HEK293T (cell line): ENCODE measurements around the gene KLHDC8A.

Experiments
- CTCF ChIA-PET: fragments of 350-600 bp; formaldehyde crosslinking; extraction: SDS; loops from one replicate; lab custom pipeline; 2021; ENCODE audit warnings: antibody characterized with exemption, inconsistent platforms; lab: Yijun Ruan, JAX
- POLR2A ChIA-PET: fragments of 350-600 bp; formaldehyde crosslinking; extraction: SDS; loops from one replicate; lab custom pipeline; 2020; ENCODE audit warnings: antibody characterized with exemption, inconsistent platforms; lab: Yijun Ruan, JAX
- DNase-seq: peaks from one replicate; pipeline ENCODE4 v3.0.0; 2012; ENCODE audit warnings: mixed read lengths; ENCODE audit errors: extremely low spot score
- ARNT ChIP-seq: fragments of 450-650 bp; IDR thresholded peaks from 2 replicates; pipeline ENCODE4 v1.6.1; 2017; ENCODE audit warnings: mild to moderate bottlenecking
- BHLHE40 ChIP-seq: fragments of 450-650 bp; IDR thresholded peaks from 2 replicates; pipeline ENCODE4 v1.6.1; 2016; ENCODE audit warnings: mild to moderate bottlenecking, moderate library complexity, borderline replicate concordance
- CTBP1 ChIP-seq: fragments of 450-650 bp; IDR thresholded peaks from 2 replicates; pipeline ENCODE4 v1.6.1; 2016; ENCODE audit warnings: borderline replicate concordance
- ELF4 ChIP-seq: fragments of 450-650 bp; IDR thresholded peaks from 2 replicates; pipeline ENCODE4 v1.6.1; 2017; ENCODE audit warnings: antibody characterized with exemption
- FOXA1 ChIP-seq: fragments of 450-650 bp; IDR thresholded peaks from 2 replicates; pipeline ENCODE4 v1.6.1; 2016; ENCODE audit warnings: mild to moderate bottlenecking
- FOXK2 ChIP-seq: fragments of 450-650 bp; IDR thresholded peaks from 2 replicates; pipeline ENCODE4 v1.6.1; 2016; ENCODE audit warnings: mild to moderate bottlenecking
- FOXM1 ChIP-seq: fragments of 450-650 bp; IDR thresholded peaks from 2 replicates; pipeline ENCODE4 v1.6.1; 2017; ENCODE audit warnings: mild to moderate bottlenecking, borderline replicate concordance
- HDGF ChIP-seq: fragments of 450-650 bp; IDR thresholded peaks from 2 replicates; pipeline ENCODE4 v1.6.1; 2017; ENCODE audit warnings: antibody characterized with exemption, borderline replicate concordance
- L3MBTL2 ChIP-seq: fragments of 450-650 bp; conservative IDR thresholded peaks from 2 replicates; pipeline ENCODE4 v1.6.1; 2016; ENCODE audit warnings: mild to moderate bottlenecking
- LEF1 ChIP-seq: fragments of 450-650 bp; IDR thresholded peaks from 2 replicates; pipeline ENCODE4 v1.6.1; 2017; ENCODE audit warnings: mild to moderate bottlenecking, borderline replicate concordance
- NFRKB ChIP-seq: fragments of 450-650 bp; IDR thresholded peaks from 2 replicates; pipeline ENCODE4 v1.6.1; 2016; ENCODE audit warnings: mild to moderate bottlenecking, moderate library complexity
- PKNOX1 ChIP-seq: fragments of 450-650 bp; IDR thresholded peaks from 2 replicates; pipeline ENCODE4 v1.6.1; 2016
- SP1 ChIP-seq: fragments of 450-650 bp; IDR thresholded peaks from 2 replicates; pipeline ENCODE4 v1.6.1; 2017
- SUZ12 ChIP-seq: fragments of 450-650 bp; IDR thresholded peaks from 2 replicates; pipeline ENCODE4 v1.6.1; 2016; ENCODE audit warnings: mild to moderate bottlenecking
- TARDBP ChIP-seq: fragments of 450-650 bp; IDR thresholded peaks from 2 replicates; pipeline ENCODE4 v1.6.1; 2016
- ZNF384 ChIP-seq: fragments of 450-650 bp; IDR thresholded peaks from 2 replicates; pipeline ENCODE4 v1.6.1; 2016

Gene KLHDC8A

GRCh38 chr1:205339717-205340116, 17.0 kb downstream of the KLHDC8A start:
- TF ChIP-seq FOXM1 (no peak), LEF1 (no peak), NFRKB (no peak), ZNF384 (no peak), TARDBP (no peak), SP1 (no peak), FOXA1 (no peak), PKNOX1 (no peak), BHLHE40 (no peak), SUZ12 (no peak), HDGF (no peak), ELF4 (no peak), L3MBTL2 (no peak), FOXK2 (no peak), CTBP1 (no peak), ARNT (no peak)
- DNase-seq = no peak
- POLR2A ChIA-PET = no interaction called here
- CTCF ChIA-PET = no interaction called here

- POLR2A ChIA-PET = no interaction called here
- CTCF ChIA-PET = no interaction called here
- TF ChIP-seq FOXM1 (no peak), NFRKB (no peak), SUZ12 (no peak), L3MBTL2 (no peak), FOXA1 (no peak), TARDBP (no peak), ZNF384 (no peak), BHLHE40 (no peak), ELF4 (no peak), CTBP1 (no peak), ARNT (no peak), PKNOX1 (no peak), LEF1 (no peak), HDGF (no peak), SP1 (no peak), FOXK2 (no peak)
- DNase-seq = no peak
These were observed 17.5 kb downstream of the KLHDC8A start for GRCh38 chr1:205339197-205339702.

GRCh38 chr1:205338011-205338410, 18.7 kb downstream of the KLHDC8A start:
- ChIA-PET POLR2A (no interaction called here), CTCF (interaction anchor here (3.7 kb wide), 1 partner anchor 16 kb away, joined by 16 read pairs; no protein-coding TSS in a partner anchor)
- no peak for DNase-seq
- TF ChIP-seq SP1 = no peak
- TF ChIP-seq TARDBP = no peak
- no peak for TF ChIP-seq BHLHE40
- TF ChIP-seq HDGF = no peak
- TF ChIP-seq L3MBTL2 = no peak
- no peak for TF ChIP-seq ZNF384

GRCh38 chr1:205337481-205337880, 19.2 kb downstream of the KLHDC8A start:
- POLR2A ChIA-PET = no interaction called here
- CTCF ChIA-PET = interaction anchor here (0.7 to 3.7 kb wide), 4 partner anchors 11 to 148 kb away, joined by 3 to 16 read pairs (median 6); no protein-coding TSS in a partner anchor
- no peak for TF ChIP-seq BHLHE40
- no peak for TF ChIP-seq FOXK2
- TF ChIP-seq ARNT = no peak
- TF ChIP-seq ZNF384 = no peak
- no peak for TF ChIP-seq HDGF
- TF ChIP-seq PKNOX1 = no peak
- TF ChIP-seq LEF1 = no peak
- no peak for TF ChIP-seq TARDBP
- no peak for TF ChIP-seq NFRKB
- no peak for TF ChIP-seq CTBP1
- TF ChIP-seq ELF4 = no peak
- no peak for TF ChIP-seq L3MBTL2
- TF ChIP-seq SUZ12 = no peak
- no peak for TF ChIP-seq FOXM1
- TF ChIP-seq SP1 = no peak
- TF ChIP-seq FOXA1 = no peak
- no peak for DNase-seq

GRCh38 chr1:205335692-205336091, 21.0 kb downstream of the KLHDC8A start:
- no peak for TF ChIP-seq PKNOX1
- no peak for TF ChIP-seq BHLHE40
- no peak for TF ChIP-seq HDGF
- DNase-seq = peak; percentile 85
- ChIA-PET CTCF (interaction anchor here (0.6 to 3.7 kb wide), 11 partner anchors 9 to 187 kb away, joined by 3 to 20 read pairs (median 4); no protein-coding TSS in a partner anchor), POLR2A (no interaction called here)
